SK-N-MC (cell line): ENCODE results near the gene TET2.

Experiments
- DNase-seq: peaks from one replicate; pipeline ENCODE4 v3.0.0-alpha.2; 2011; ENCODE audit warnings: low read depth, low spot score
- H3K27ac ChIP-seq: fragments of 200-600 bp; sonication (generic); 2 replicates; pipeline ENCODE4 v1.5.1; 2016; ENCODE audit warnings: mixed run types
- H3K36me3 ChIP-seq: fragments of 200-600 bp; sonication (generic); 2 replicates; pipeline ENCODE4 v1.6.1; 2017; ENCODE audit warnings: antibody characterized with exemption, low read length, mixed read lengths; ENCODE audit not compliant: insufficient read depth
- H3K4me3 ChIP-seq: fragments of 200-600 bp; sonication (generic); 2 replicates; pipeline ENCODE4 v1.5.1; 2016
- H3K9ac ChIP-seq: fragments of 200-600 bp; sonication (generic); 2 replicates; pipeline ENCODE4 v1.8.0; 2017; ENCODE audit warnings: mixed run types, mixed read lengths; ENCODE audit not compliant: insufficient read length
- H3K9me3 ChIP-seq: fragments of 200-600 bp; sonication (generic); 2 replicates; pipeline ENCODE4 v1.6.1; 2017; ENCODE audit warnings: low read depth, mild to moderate bottlenecking, antibody characterized with exemption, low read length, moderate library complexity, mixed read lengths
- EZH2 ChIP-seq: fragments of 200-600 bp; sonication (generic); IDR thresholded peaks from one replicate; pipeline ENCODE4 v1.6.1; 2017; ENCODE audit warnings: antibody characterized with exemption
- FOXP2 ChIP-seq: optimal IDR thresholded peaks from 2 replicates; pipeline ENCODE3; 2011; ENCODE audit warnings: mild to moderate bottlenecking, moderate library complexity; ENCODE audit not compliant: insufficient read depth; ENCODE audit errors: extremely low read length, control extremely low read depth
- POLR2AphosphoS5 ChIP-seq: IDR thresholded peaks from 2 replicates; pipeline ENCODE4 v1.6.1; 2012; ENCODE audit warnings: mild to moderate bottlenecking, low read depth, low read length, borderline replicate concordance

Gene TET2

DNA sequence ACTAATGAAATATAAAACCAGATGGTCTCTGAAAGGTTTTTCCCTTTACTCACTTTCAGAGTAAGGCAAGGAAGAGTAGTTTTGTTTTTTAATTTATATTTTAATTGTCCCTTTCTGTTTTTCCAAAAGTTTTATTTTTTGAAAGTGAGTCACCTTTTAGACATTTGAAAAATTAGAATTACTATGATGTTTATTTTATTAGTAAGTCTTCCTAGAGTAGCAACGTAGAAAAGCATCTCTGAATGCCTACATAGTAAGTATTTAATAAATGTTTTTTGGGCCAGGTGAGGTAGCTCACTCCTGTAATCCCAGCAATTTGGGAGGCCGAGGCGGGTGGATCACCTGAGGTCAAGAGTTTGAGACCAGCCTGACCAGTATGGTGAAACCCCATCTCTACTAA lies 51.1 kb downstream of the TET2 start:
- no peak overlapping the region for H3K4me3 ChIP-seq
- peaks cover 16% of the 10 kb centered on the region for H3K36me3 ChIP-seq
- TF ChIP-seq EZH2 = no peak
- TF ChIP-seq FOXP2 = no peak
- TF ChIP-seq POLR2AphosphoS5 = no peak
- no peak overlapping the region for H3K9ac ChIP-seq
- no peak overlapping the region for H3K27ac ChIP-seq
- DNase-seq = no peak
- no peaks in the 10 kb centered on the region for H3K9me3 ChIP-seq

DNA sequence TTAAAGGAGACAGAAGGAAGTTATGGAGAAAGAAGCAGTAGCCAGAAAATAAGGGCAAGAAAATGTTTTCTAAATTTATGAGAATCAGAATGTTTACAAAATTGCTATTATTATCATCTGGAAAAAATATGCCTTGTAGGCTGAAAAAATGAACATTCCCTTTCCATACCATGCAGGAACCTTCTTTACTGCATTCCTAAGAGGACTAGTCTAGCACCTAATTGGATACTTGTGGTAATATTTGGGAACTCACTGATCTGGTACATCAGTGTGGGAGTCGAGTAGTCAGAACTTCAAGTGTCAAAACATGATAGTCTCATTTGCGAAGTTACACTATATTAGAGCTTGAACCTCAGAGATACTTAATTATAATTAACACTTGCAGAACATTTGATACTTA lies 51.9 kb downstream of the TET2 start:
- no peak overlapping the region for H3K27ac ChIP-seq
- TF ChIP-seq EZH2 (no peak), POLR2AphosphoS5 (no peak), FOXP2 (no peak)
- peaks cover 11% of the 10 kb centered on the region for H3K36me3 ChIP-seq
- DNase-seq = no peak
- no peak overlapping the region for H3K9ac ChIP-seq
- H3K4me3 ChIP-seq = no peak overlapping the region
- H3K9me3 ChIP-seq = no peaks in the 10 kb centered on the region

DNA sequence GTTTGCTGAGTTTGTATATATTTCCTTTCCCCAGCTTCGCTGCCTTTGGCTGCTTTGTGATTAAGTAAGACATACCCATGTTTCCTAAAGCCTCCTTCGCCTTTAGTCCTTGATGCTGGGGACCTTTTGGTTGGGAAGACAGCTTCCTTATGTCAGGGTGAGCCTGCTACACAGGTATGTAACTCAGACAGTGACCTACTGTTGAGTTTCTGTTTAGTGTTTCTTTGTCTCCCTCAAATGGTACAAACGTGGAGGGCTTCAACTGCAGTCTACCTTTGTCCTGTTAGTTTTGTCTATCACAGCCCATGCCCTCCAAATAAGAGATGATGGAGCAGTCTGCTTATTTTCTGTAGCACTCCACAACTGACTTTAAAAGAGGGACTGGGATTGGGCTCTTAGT lies 59.5 kb downstream of the TET2 start:
- TF ChIP-seq EZH2 = no peak
- TF ChIP-seq POLR2AphosphoS5 = no peak
- no peak for TF ChIP-seq FOXP2
- H3K9me3 ChIP-seq = no peaks in the 10 kb centered on the region
- no peak overlapping the region for H3K9ac ChIP-seq
- no peak overlapping the region for H3K27ac ChIP-seq
- H3K36me3 ChIP-seq = no peaks in the 10 kb centered on the region; the same call in 1 of the 2 replicates
- H3K4me3 ChIP-seq = no peak overlapping the region
- DNase-seq = no peak

DNA sequence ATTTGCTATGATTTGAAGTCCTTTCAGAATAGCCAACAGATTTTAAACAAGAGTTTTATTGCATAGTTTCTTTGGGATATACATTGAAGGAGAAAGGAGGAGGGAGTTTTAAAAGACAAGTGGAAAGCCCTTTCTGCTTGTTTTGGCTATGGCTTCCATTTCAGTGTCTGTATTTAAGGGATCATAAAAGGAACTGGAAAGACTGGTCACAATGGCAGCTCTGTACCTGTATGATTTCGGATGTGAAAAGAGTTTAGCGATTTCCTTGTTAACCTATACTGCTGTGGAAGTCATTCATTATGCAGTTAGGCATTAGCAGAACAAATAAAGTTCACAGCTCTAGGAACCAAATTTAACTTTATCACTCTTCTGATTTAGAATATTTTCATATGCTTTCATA lies 60.7 kb downstream of the TET2 start:
- Histone ChIP-seq H3K27ac (no peak overlapping the region), H3K9me3 (no peaks in the 10 kb centered on the region), H3K9ac (no peak overlapping the region), H3K4me3 (no peak overlapping the region), H3K36me3 (no peaks in the 10 kb centered on the region; the same call in 1 of the 2 replicates)
- DNase-seq = no peak
- TF ChIP-seq EZH2 = no peak

DNA sequence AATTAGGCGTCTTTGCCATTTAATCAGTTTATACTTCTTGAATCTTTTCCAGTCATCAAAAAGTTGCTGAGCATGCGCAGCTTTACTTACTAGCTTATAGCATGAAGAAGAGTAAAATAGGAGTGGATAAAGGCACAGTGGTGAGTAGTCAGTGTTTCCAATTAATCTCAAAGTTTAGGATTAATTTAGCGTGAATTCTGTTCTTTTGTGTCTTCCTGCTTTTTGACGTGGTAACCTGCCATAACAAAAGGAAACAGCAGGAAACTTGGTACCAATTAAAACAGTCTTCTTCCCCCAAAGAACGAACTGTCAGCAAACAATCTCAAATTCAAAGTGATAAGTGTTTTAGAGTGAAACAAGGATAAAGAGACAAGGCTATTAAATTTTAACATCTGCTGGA lies 61.9 kb downstream of the TET2 start:
- Histone ChIP-seq H3K9ac (no peak overlapping the region), H3K9me3 (no peaks in the 10 kb centered on the region), H3K27ac (peak overlapping the region; percentile 49; the same call in 1 of the 2 replicates), H3K36me3 (no peaks in the 10 kb centered on the region; the same call in 1 of the 2 replicates), H3K4me3 (peak overlapping the region; percentile 30)
- peak; percentile 53 for DNase-seq
- TF ChIP-seq EZH2 = no peak
- TF ChIP-seq FOXP2 = no peak
- TF ChIP-seq POLR2AphosphoS5 = no peak; the same call in 1 of the 2 replicates

DNA sequence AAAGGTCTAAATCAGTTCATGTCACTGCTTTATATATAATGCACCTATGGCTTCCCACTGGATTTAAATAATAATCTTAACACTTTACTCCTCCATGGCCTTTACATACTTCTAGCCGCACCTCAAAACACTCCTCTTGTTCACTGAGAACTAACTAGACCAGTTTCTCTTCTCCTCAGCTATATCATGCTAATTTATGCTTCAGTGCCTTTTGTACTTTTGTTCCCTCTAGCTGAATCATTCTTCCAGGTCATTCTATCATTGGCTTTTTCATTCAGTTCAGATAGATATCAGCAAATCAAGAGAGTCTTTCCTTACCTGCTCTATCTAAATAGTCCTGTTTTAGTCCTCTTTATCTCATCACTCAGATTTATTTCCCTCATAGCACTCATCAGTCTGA lies 64.2 kb downstream of the TET2 start:
- H3K9me3 ChIP-seq = no peaks in the 10 kb centered on the region
- DNase-seq = no peak
- H3K36me3 ChIP-seq = no peaks in the 10 kb centered on the region
- H3K27ac ChIP-seq = no peak overlapping the region
- no peak overlapping the region for H3K4me3 ChIP-seq
- TF ChIP-seq EZH2 = no peak
- no peak for TF ChIP-seq FOXP2
- TF ChIP-seq POLR2AphosphoS5 = no peak
- H3K9ac ChIP-seq = no peak overlapping the region

DNA sequence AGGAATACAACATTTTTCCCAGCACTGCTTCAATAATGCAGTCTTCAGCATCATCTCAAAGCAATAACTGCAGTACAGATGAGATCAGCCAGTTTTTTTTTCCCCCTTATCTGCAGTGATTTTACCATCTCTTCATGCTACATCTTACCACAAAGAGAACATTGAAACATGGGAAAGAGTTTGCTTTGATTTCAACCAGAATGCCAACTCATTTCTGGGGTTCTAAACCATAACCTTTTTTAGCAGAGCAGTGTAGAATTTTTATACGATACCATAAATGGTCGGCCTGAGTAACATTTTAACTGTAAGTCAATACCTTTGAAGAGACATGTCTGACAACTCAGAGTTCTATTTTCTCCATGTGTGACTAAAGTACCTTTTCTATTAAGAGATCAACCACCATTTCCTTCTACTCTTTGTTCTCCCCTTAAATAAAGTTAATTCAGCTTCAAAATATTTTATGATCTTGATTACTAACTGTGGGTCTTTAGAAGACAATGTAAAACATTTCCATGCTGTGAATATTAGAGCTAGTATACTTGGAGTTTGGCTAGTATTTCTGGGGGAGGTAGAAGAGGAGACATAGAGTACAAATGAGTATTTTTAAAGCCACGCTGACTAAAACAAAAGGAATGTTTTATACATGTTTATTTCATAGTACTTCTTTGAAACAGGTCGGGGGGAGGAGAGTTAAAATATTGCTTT lies 69.1 kb downstream of the TET2 start:
- no peaks in the 10 kb centered on the region for H3K9me3 ChIP-seq
- no peak overlapping the region for H3K9ac ChIP-seq
- peaks cover 7% of the 10 kb centered on the region; the same call in 1 of the 2 replicates for H3K36me3 ChIP-seq
- no peak for TF ChIP-seq POLR2AphosphoS5
- TF ChIP-seq EZH2 = no peak
- no peak for TF ChIP-seq FOXP2
- no peak overlapping the region for H3K4me3 ChIP-seq
- no peak for DNase-seq
- no peak overlapping the region for H3K27ac ChIP-seq

DNA sequence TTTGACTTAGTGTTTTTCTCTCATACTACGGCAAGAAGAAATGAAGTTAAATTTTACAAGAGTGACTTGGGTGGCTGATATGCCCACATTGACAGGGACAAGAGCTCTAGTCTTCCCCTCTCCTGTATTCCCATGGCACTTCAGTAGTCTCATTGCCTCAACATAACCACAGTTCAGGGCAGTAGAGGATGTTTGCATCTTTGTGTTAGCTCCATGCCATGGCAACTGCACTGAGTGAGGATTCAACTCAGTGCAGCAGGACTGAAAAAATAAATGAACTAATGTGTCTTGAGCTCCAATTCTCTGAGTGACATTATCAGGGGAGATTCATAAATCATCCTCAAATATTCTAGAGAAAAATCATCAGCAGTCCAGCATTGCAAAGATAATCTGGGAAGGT lies 78.8 kb downstream of the TET2 start:
- no peak for DNase-seq

DNA sequence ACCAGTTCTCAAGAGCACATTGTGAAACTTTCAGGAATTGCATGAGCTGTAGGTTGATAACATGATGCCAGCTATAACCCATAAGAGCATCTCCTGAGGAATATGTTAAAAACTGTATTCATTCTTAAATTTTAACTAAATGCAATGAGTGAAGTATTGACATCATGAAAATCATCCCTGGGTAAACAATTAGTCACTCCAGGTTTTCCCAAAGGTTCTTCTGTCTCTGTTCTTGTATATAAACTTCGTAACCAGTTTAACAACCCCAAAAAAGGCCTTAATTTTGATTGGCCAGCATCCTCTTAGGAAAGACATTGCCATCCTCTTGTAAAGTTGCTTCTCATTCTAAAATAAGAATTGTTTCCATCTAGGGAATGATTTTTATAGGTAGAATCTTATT lies 80.4 kb downstream of the TET2 start:
- no peak for DNase-seq
- Histone ChIP-seq H3K4me3 (no peak overlapping the region), H3K9ac (no peak overlapping the region), H3K36me3 (no peaks in the 10 kb centered on the region), H3K27ac (no peak overlapping the region), H3K9me3 (no peaks in the 10 kb centered on the region)
- TF ChIP-seq POLR2AphosphoS5 (no peak), FOXP2 (no peak), EZH2 (no peak)

More for the DNA sequence above, 78.8 kb downstream of the TET2 start:
- Histone ChIP-seq H3K36me3 (no peaks in the 10 kb centered on the region), H3K9ac (no peak overlapping the region), H3K4me3 (no peak overlapping the region), H3K9me3 (no peaks in the 10 kb centered on the region), H3K27ac (no peak overlapping the region)
- no peak for TF ChIP-seq POLR2AphosphoS5
